OCI-LY7 (cell line): ENCODE data around the gene GLYATL2. TPM values are rescaled to one million over a fixed set of nuclear protein-coding genes. Genes with fewer than 3 reads are reported as not detected.

Experiments
- BruUV-seq: library from RNA; stranded (reverse); fragments of 400-500 nt; replicated peaks from 2 replicates; lab custom pipeline; 2021; lab: Mats Ljungman, UMichigan
- CTCF ChIA-PET: fragments of 300-600 bp; sonication (Branson Sonifier 250); formaldehyde crosslinking; loops from one replicate; lab custom pipeline; 2022; ENCODE audit warnings: antibody characterized with exemption; ENCODE audit not compliant: unreplicated experiment; lab: Charles Lee
- POLR2A ChIA-PET: fragments of 300-600 bp; sonication (Branson Sonifier 250); formaldehyde crosslinking; loops from one replicate; lab custom pipeline; 2022; ENCODE audit warnings: antibody characterized with exemption; lab: Charles Lee
- DNase-seq: peaks from one replicate; pipeline ENCODE4 v3.0.0-alpha.2; 2015; ENCODE audit warnings: low spot score
- H2AFZ ChIP-seq: fragments of 200-600 bp; sonication (generic), shearing (Covaris generic); 2 replicates; pipeline ENCODE4 v1.6.1; 2014; ENCODE audit warnings: mild to moderate bottlenecking, antibody characterized with exemption, low read length, moderate library complexity
- H3K27ac ChIP-seq: fragments of 200-600 bp; sonication (generic); 2 replicates; pipeline ENCODE4 v1.5.1; 2014; ENCODE audit warnings: mixed run types, low read depth, mild to moderate bottlenecking, moderate library complexity, low read length, inconsistent platforms; ENCODE audit not compliant: poor library complexity, severe bottlenecking
- H3K36me3 ChIP-seq: fragments of 200-600 bp; sonication (generic); 2 replicates; pipeline ENCODE4 v1.6.1; 2014; ENCODE audit warnings: mild to moderate bottlenecking, antibody characterized with exemption, low read length, moderate library complexity, mixed read lengths; ENCODE audit not compliant: insufficient read depth
- H3K4me1 ChIP-seq: fragments of 200-600 bp; sonication (generic); 2 replicates; pipeline ENCODE4 v1.5.1; 2014; ENCODE audit warnings: mild to moderate bottlenecking, low read length; ENCODE audit not compliant: insufficient read depth, poor library complexity, severe bottlenecking
- H3K4me2 ChIP-seq: fragments of 200-600 bp; sonication (generic); 2 replicates; pipeline ENCODE4 v1.6.1; 2014; ENCODE audit warnings: mild to moderate bottlenecking, low read length
- H3K4me3 ChIP-seq: fragments of 200-600 bp; sonication (generic); 2 replicates; pipeline ENCODE4 v1.5.1; 2014; ENCODE audit warnings: mild to moderate bottlenecking, low read depth, low read length; ENCODE audit not compliant: poor library complexity, severe bottlenecking
- H3K79me2 ChIP-seq: fragments of 200-600 bp; sonication (generic); 2 replicates; pipeline ENCODE4 v1.6.1; 2016; ENCODE audit warnings: low read depth, mild to moderate bottlenecking, low read length, moderate library complexity, mixed read lengths; ENCODE audit not compliant: insufficient read depth
- H3K9me2 ChIP-seq: fragments of 200-600 bp; sonication (generic); 2 replicates; pipeline ENCODE4 v1.6.1; 2016; ENCODE audit warnings: mild to moderate bottlenecking, low read length, mixed read lengths; ENCODE audit not compliant: insufficient read depth
- H3K9me3 ChIP-seq: fragments of 200-600 bp; sonication (generic); 2 replicates; pipeline ENCODE4 v1.6.1; 2014; ENCODE audit warnings: mild to moderate bottlenecking, mixed run types, low read length, mixed read lengths
- H4K20me1 ChIP-seq: fragments of 200-600 bp; sonication (generic); 2 replicates; pipeline ENCODE4 v1.6.1; 2014; ENCODE audit warnings: mild to moderate bottlenecking, antibody characterized with exemption, low read length, moderate library complexity, mixed read lengths; ENCODE audit not compliant: insufficient read depth
- CTCF ChIP-seq: fragments of 200-600 bp; sonication (generic); conservative IDR thresholded peaks from 2 replicates; pipeline ENCODE4 v1.5.1; 2014; ENCODE audit warnings: mild to moderate bottlenecking, antibody characterized with exemption, low read length, moderate library complexity, mixed read lengths
- EZH2phosphoT487 ChIP-seq: fragments of 200-600 bp; sonication (generic); IDR thresholded peaks from 2 replicates; pipeline ENCODE4 v1.6.1; 2018; ENCODE audit warnings: low read depth, borderline replicate concordance, mild to moderate bottlenecking, mixed run types, antibody characterized with exemption, low read length, moderate library complexity, mixed read lengths
- intact Hi-C: fragments of 100-400 bp; cut with micrococcal nuclease; formaldehyde crosslinking; loops from one replicate; pipeline ENCODE4 v1.10.0; 2022; ENCODE audit not compliant: unreplicated experiment
- total RNA-seq, 2 experiments: library from RNA; depleted of rRNA in 1 of 2; stranded (reverse); fragments of >200 nt in 1 of 2; shearing (Covaris generic) in 1 of 2; gene quantifications; 2 replicates each; pipeline ENCODE4 v1.2.3, GENCODE V29; 2014 to 2022

Gene GLYATL2
- total RNA-seq, 2 experiments from 2014 or later: not detected

- no TSS peak for BruUV-seq
- no peak overlapping the region for H3K4me3 ChIP-seq
- no peak overlapping the region for H2AFZ ChIP-seq
- no peak for TF ChIP-seq EZH2phosphoT487
- TF ChIP-seq CTCF: no peak
- no peaks in the 10 kb centered on the region for H3K9me2 ChIP-seq
- H3K36me3 ChIP-seq: no peaks in the 10 kb centered on the region
- no peak overlapping the region for H3K4me2 ChIP-seq
- ChIA-PET CTCF (no interaction called here), POLR2A (interaction anchor here (0.6 kb wide), 1 partner anchor 11 kb away, joined by 3 read pairs; no protein-coding TSS in a partner anchor)
- H4K20me1 ChIP-seq: no peaks in the 10 kb centered on the region
- H3K4me1 ChIP-seq: no peaks in the 10 kb centered on the region
- no peaks in the 10 kb centered on the region for H3K79me2 ChIP-seq
- H3K9me3 ChIP-seq: no peaks in the 10 kb centered on the region
- H3K27ac ChIP-seq: no peak overlapping the region
- no peak for DNase-seq
- intact Hi-C loops: no loop called here
Measured at GRCh38 chr11:58801974-58802545, 42.4 kb downstream of the GLYATL2 start.

GRCh38 chr11:58801302-58801701 is 43.2 kb downstream of the GLYATL2 start:
- Histone ChIP-seq H3K79me2 (no peaks in the 10 kb centered on the region), H3K4me2 (no peak overlapping the region), H2AFZ (no peak overlapping the region), H3K9me2 (no peaks in the 10 kb centered on the region), H3K4me3 (no peak overlapping the region), H3K9me3 (no peaks in the 10 kb centered on the region), H3K4me1 (no peaks in the 10 kb centered on the region), H4K20me1 (no peaks in the 10 kb centered on the region), H3K27ac (no peak overlapping the region), H3K36me3 (no peaks in the 10 kb centered on the region)
- no peak for TF ChIP-seq CTCF
- no peak for TF ChIP-seq EZH2phosphoT487
- DNase-seq: no peak
- ChIA-PET CTCF (no interaction called here), POLR2A (no interaction called here)
- no TSS peak for BruUV-seq
- intact Hi-C loops: no loop called here

- Histone ChIP-seq H3K9me3 (peaks cover 11% of the 10 kb centered on the region), H3K9me2 (no peaks in the 10 kb centered on the region), H3K4me3 (no peak overlapping the region), H4K20me1 (no peaks in the 10 kb centered on the region), H3K79me2 (no peaks in the 10 kb centered on the region), H3K4me1 (no peaks in the 10 kb centered on the region), H3K4me2 (no peak overlapping the region), H2AFZ (no peak overlapping the region), H3K27ac (no peak overlapping the region), H3K36me3 (no peaks in the 10 kb centered on the region)
- intact Hi-C loops: no loop called here
- no peak for DNase-seq
- BruUV-seq: no TSS peak
- CTCF ChIA-PET: no interaction called here
- POLR2A ChIA-PET: interaction anchor here (0.7 to 1.2 kb wide), 2 partner anchors 36 to 174 kb away, joined by 3 to 4 read pairs; no protein-coding TSS in a partner anchor
- TF ChIP-seq EZH2phosphoT487: no peak
- TF ChIP-seq CTCF: no peak
Measured at GRCh38 chr11:58796333-58796732, 48.2 kb downstream of the GLYATL2 start.
